Prostate gland (tissue), 2 donors: ENCODE results near the gene FBXO47. TPM values are rescaled to one million over a fixed set of nuclear protein-coding genes. Genes with fewer than 3 reads are reported as not detected.

ENCODE experiments used
- DNase-seq: peaks from one replicate; pipeline ENCODE4 v3.0.0-alpha.2; 2019; ENCODE audit warnings: low spot score
- H3K27ac ChIP-seq, 2 donors: fragments of 200-600 bp; sonication (generic); 2 replicates each; pipeline ENCODE4 v1.5.1; 2017 to 2019
- H3K27me3 ChIP-seq: fragments of 200-600 bp; sonication (generic); replicated peaks from 2 replicates; pipeline ENCODE4 v1.5.1; 2019; ENCODE audit not compliant: insufficient read depth
- H3K36me3 ChIP-seq, 2 donors: fragments of 200-600 bp; sonication (generic); 1 replicate in 1 of 2; 2 replicates in 1 of 2; pipeline versions ENCODE4 v1.5.1 to v1.8.1; 2017 to 2019
- H3K4me1 ChIP-seq: fragments of 200-600 bp; sonication (generic); replicated peaks from 2 replicates; pipeline ENCODE4 v1.5.1; 2019
- H3K4me3 ChIP-seq, 2 donors: fragments of 200-600 bp; sonication (generic); 2 replicates each; pipeline ENCODE4 v1.5.1; 2017 to 2019
- H3K9me3 ChIP-seq: fragments of 200-600 bp; sonication (generic); 2 replicates; pipeline ENCODE4 v1.5.1; 2017
- CTCF ChIP-seq, 4 experiments: fragments of 200-600 bp in 2 of 4; fragments of 450-650 bp in 2 of 4; sonication (generic) in 2 of 4; IDR thresholded peaks; 1 replicate in 3 of 4; 2 replicates in 1 of 4; pipeline ENCODE4 v1.5.1; 2016 to 2019; ENCODE audit warnings: antibody characterized with exemption in 4 of 4, mild to moderate bottlenecking in 2 of 4, moderate library complexity in 2 of 4
- POLR2A ChIP-seq: fragments of 450-650 bp; IDR thresholded peaks from one replicate; pipeline ENCODE4 v1.6.1; 2016; ENCODE audit warnings: antibody characterized with exemption, mild to moderate bottlenecking
- POLR2AphosphoS5 ChIP-seq: sonication (generic); formaldehyde crosslinking; IDR thresholded peaks from one replicate; pipeline ENCODE4 v1.6.1; 2017; ENCODE audit warnings: antibody characterized with exemption
- WGBS: methylation state at CpG from one replicate; pipeline ENCODE4 v1.1.5; 2018; 5-methylcytosine and 5-hydroxymethylcytosine counted together
- intact Hi-C: fragments of 100-400 bp; cut with DNase I; formaldehyde crosslinking; loops from one replicate; pipeline ENCODE4 v1.14.2; 2022
- total RNA-seq, 2 donors: library from RNA; depleted of rRNA; stranded (reverse); fragments of >200 nt; gene quantifications; one replicate each; pipeline ENCODE4 v1.1.0, GENCODE V29; 2016

FBXO47 gene
- total RNA-seq, 2 donors from 2014 or later = 5.1 TPM; not detected in 1

- H3K4me1 ChIP-seq = no peaks in the 10 kb centered on the region
- no peaks in the 10 kb centered on the region for H3K27me3 ChIP-seq
Observed at GRCh38 chr17:38917259-38917658, 49.9 kb downstream of the FBXO47 start.

GRCh38 chr17:38916771-38917170 lies 50.4 kb downstream of the FBXO47 start:
- Histone ChIP-seq H3K4me3 (no peak overlapping the region), H3K4me1 (no peaks in the 10 kb centered on the region), H3K27ac (no peak overlapping the region), H3K27me3 (no peaks in the 10 kb centered on the region), H3K36me3 (peaks cover 0 to 12% of the 10 kb centered on the region in 2 donors), H3K9me3 (no peaks in the 10 kb centered on the region)
- intact Hi-C loops = no loop called here
- 84% methylated on average over 8 of the region's 8 CpGs for WGBS
- no peak for TF ChIP-seq POLR2AphosphoS5
- no peak for TF ChIP-seq CTCF (IDR thresholded peaks at IDR 0.05)
- TF ChIP-seq POLR2A = no peak
- no peak for DNase-seq

More at GRCh38 chr17:38917259-38917658, 49.9 kb downstream of the FBXO47 start:
- no peak for TF ChIP-seq POLR2AphosphoS5
- TF ChIP-seq POLR2A = no peak
- TF ChIP-seq CTCF (IDR thresholded peaks at IDR 0.05) = no peak
- intact Hi-C loops = no loop called here
- WGBS = 59% methylated on average over 3 of the region's 3 CpGs
- Histone ChIP-seq H3K27ac (no peak overlapping the region), H3K9me3 (no peaks in the 10 kb centered on the region), H3K36me3 (peaks cover 0 to 12% of the 10 kb centered on the region in 2 donors), H3K4me3 (no peak overlapping the region)
- no peak for DNase-seq

- no peak for DNase-seq
- no peak for TF ChIP-seq CTCF (IDR thresholded peaks at IDR 0.05)
- no peak for TF ChIP-seq POLR2AphosphoS5
- TF ChIP-seq POLR2A = no peak
- H3K9me3 ChIP-seq = no peaks in the 10 kb centered on the region
- H3K27me3 ChIP-seq = no peaks in the 10 kb centered on the region
- no peak overlapping the region for H3K27ac ChIP-seq
- no peak overlapping the region for H3K4me3 ChIP-seq
- intact Hi-C loops = no loop called here
- WGBS = 68% methylated on average over 7 of the region's 7 CpGs
- peaks cover 0 to 12% of the 10 kb centered on the region in 2 donors for H3K36me3 ChIP-seq
- H3K4me1 ChIP-seq = no peaks in the 10 kb centered on the region
Observed at GRCh38 chr17:38915639-38915995, 51.6 kb downstream of the FBXO47 start.

- peaks cover 0 to 12% of the 10 kb centered on the region in 2 donors for H3K36me3 ChIP-seq
- intact Hi-C loops = no loop called here
- H3K4me1 ChIP-seq = no peaks in the 10 kb centered on the region
- TF ChIP-seq CTCF (IDR thresholded peaks at IDR 0.05) = no peak
- no peak for TF ChIP-seq POLR2A
- TF ChIP-seq POLR2AphosphoS5 = no peak
- no peak overlapping the region for H3K4me3 ChIP-seq
- H3K27ac ChIP-seq = no peak overlapping the region
- H3K27me3 ChIP-seq = no peaks in the 10 kb centered on the region
- H3K9me3 ChIP-seq = no peaks in the 10 kb centered on the region
- no peak for DNase-seq
- 80% methylated on average over 15 of the region's 20 CpGs for WGBS
Observed at GRCh38 chr17:38914741-38915638, 52.2 kb downstream of the FBXO47 start.
